ENCODE measurements around the gene FUT2.
A peak's percentile ranks its signal among the peaks of the same experiment; 100 is the strongest.
"Not testable (repeated sequence)": the region's sequence is repeated elsewhere in the genome, so short reads cannot be mapped to it uniquely, and the experiment has no call there.

The FUT2 gene

GRCh38 chr19:48685583-48685982 lies 10.2 kb upstream of the FUT2 start:
- TF ChIP-seq CTCF (conservative IDR thresholded peaks at IDR 0.05; ENCODE audit: control insufficient read depth, insufficient read depth, low read depth, low read length) = no peak
- no peak for DNase-seq (ENCODE audit: low read depth)
- no peak overlapping the region for H3K4me3 ChIP-seq (ENCODE audit: control insufficient read depth, low read depth, low read length)

- DNase-seq (ENCODE audit: low read depth) = peak; percentile 32
- H3K4me3 ChIP-seq (ENCODE audit: control insufficient read depth, low read depth, low read length) = no peak overlapping the region
- no peak for TF ChIP-seq CTCF (conservative IDR thresholded peaks at IDR 0.05; ENCODE audit: control insufficient read depth, insufficient read depth, low read depth, low read length)
Observed at GRCh38 chr19:48686088-48686487, 9.7 kb upstream of the FUT2 start.

GRCh38 chr19:48686637-48687036 lies 9.1 kb upstream of the FUT2 start:
- DNase-seq (ENCODE audit: low read depth); H3K4me3 ChIP-seq (ENCODE audit: control insufficient read depth, low read depth, low read length): not testable (repeated sequence)

GRCh38 chr19:48687776-48688175 lies 8.0 kb upstream of the FUT2 start:
- no peak overlapping the region for H3K4me3 ChIP-seq (ENCODE audit: control insufficient read depth, low read depth, low read length)
- DNase-seq (ENCODE audit: low read depth) = no peak
- TF ChIP-seq CTCF (conservative IDR thresholded peaks at IDR 0.05; ENCODE audit: control insufficient read depth, insufficient read depth, low read depth, low read length) = no peak

GRCh38 chr19:48689449-48689848 lies 6.3 kb upstream of the FUT2 start:
- no peak for TF ChIP-seq CTCF (conservative IDR thresholded peaks at IDR 0.05; ENCODE audit: control insufficient read depth, insufficient read depth, low read depth, low read length)

GRCh38 chr19:48693629-48694028 lies 2.1 kb upstream of the FUT2 start:
- H3K4me3 ChIP-seq (ENCODE audit: control insufficient read depth, low read depth, low read length); DNase-seq (ENCODE audit: low read depth): not testable (repeated sequence)

More at GRCh38 chr19:48689449-48689848, 6.3 kb upstream of the FUT2 start:
- H3K4me3 ChIP-seq (ENCODE audit: control insufficient read depth, low read depth, low read length) = no peak overlapping the region
- DNase-seq (ENCODE audit: low read depth) = no peak

- no peak for TF ChIP-seq CTCF (conservative IDR thresholded peaks at IDR 0.05; ENCODE audit: control insufficient read depth, insufficient read depth, low read depth, low read length)
- no peak for DNase-seq (ENCODE audit: low read depth)
- H3K4me3 ChIP-seq (ENCODE audit: control insufficient read depth, low read depth, low read length) = no peak overlapping the region
Observed at GRCh38 chr19:48696353-48697010, 711 bp downstream of the FUT2 start.

- H3K4me3 ChIP-seq (ENCODE audit: control insufficient read depth, low read depth, low read length) = no peak overlapping the region
- TF ChIP-seq CTCF (conservative IDR thresholded peaks at IDR 0.05; ENCODE audit: control insufficient read depth, insufficient read depth, low read depth, low read length) = no peak
- peak; percentile 80 for DNase-seq (ENCODE audit: low read depth)
Observed at GRCh38 chr19:48698046-48698445, 2.3 kb downstream of the FUT2 start.
